ENCODE measurements around the gene ACP2. TPM values are rescaled to one million over a fixed set of nuclear protein-coding genes. Genes with fewer than 3 reads are reported as not detected.

The ACP2 gene
- total RNA-seq, 1 donor from 2014 or later: 42.2 TPM

GRCh38 chr11:47247502-47247901, 1.1 kb downstream of the ACP2 start:
- TF ChIP-seq CTCF (conservative IDR thresholded peaks at IDR 0.05): no peak
- H3K9me3 Mint-ChIP-seq: no peaks in the 10 kb centered on the region
- peak overlapping the region; percentile 100 for H3K4me3 Mint-ChIP-seq
- H3K27ac Mint-ChIP-seq: no peak overlapping the region
- H3K4me1 Mint-ChIP-seq (ENCODE audit: unreplicated experiment): peaks cover 12% of the 10 kb centered on the region
- DNase-seq (ENCODE audit: extremely low spot score, unreplicated experiment): no peak
- peaks cover under 1% of the 10 kb centered on the region for H3K36me3 Mint-ChIP-seq
- H3K27me3 Mint-ChIP-seq: no peaks in the 10 kb centered on the region

- TF ChIP-seq CTCF (conservative IDR thresholded peaks at IDR 0.05): no peak
- Mint-ChIP-seq H3K4me3 (no peak overlapping the region), H3K4me1 (ENCODE audit: unreplicated experiment) (peaks cover 12% of the 10 kb centered on the region), H3K27ac (no peak overlapping the region), H3K36me3 (peaks cover 15% of the 10 kb centered on the region), H3K9me3 (no peaks in the 10 kb centered on the region), H3K27me3 (no peaks in the 10 kb centered on the region)
- DNase-seq (ENCODE audit: extremely low spot score, unreplicated experiment): no peak
Measured at GRCh38 chr11:47245611-47246357, 2.8 kb downstream of the ACP2 start.

GRCh38 chr11:47244448-47245350, 3.9 kb downstream of the ACP2 start:
- peaks cover 19% of the 10 kb centered on the region for H3K36me3 Mint-ChIP-seq
- no peaks in the 10 kb centered on the region for H3K27me3 Mint-ChIP-seq
- H3K9me3 Mint-ChIP-seq: no peaks in the 10 kb centered on the region
- H3K4me3 Mint-ChIP-seq: no peak overlapping the region
- no peak for DNase-seq (ENCODE audit: extremely low spot score, unreplicated experiment)
- no peak for TF ChIP-seq CTCF (conservative IDR thresholded peaks at IDR 0.05)
- H3K27ac Mint-ChIP-seq: no peak overlapping the region
- H3K4me1 Mint-ChIP-seq (ENCODE audit: unreplicated experiment): peaks cover 12% of the 10 kb centered on the region

- no peak for TF ChIP-seq CTCF (conservative IDR thresholded peaks at IDR 0.05)
- Mint-ChIP-seq H3K36me3 (peaks cover 21% of the 10 kb centered on the region), H3K4me1 (ENCODE audit: unreplicated experiment) (peaks cover 6% of the 10 kb centered on the region), H3K4me3 (no peak overlapping the region), H3K27ac (peak overlapping the region; percentile 61), H3K27me3 (no peaks in the 10 kb centered on the region), H3K9me3 (no peaks in the 10 kb centered on the region)
- no peak for DNase-seq (ENCODE audit: extremely low spot score, unreplicated experiment)
Measured at GRCh38 chr11:47243454-47243853, 5.2 kb downstream of the ACP2 start.

- DNase-seq (ENCODE audit: extremely low spot score, unreplicated experiment): no peak
- no peak overlapping the region for H3K4me3 Mint-ChIP-seq
- no peaks in the 10 kb centered on the region for H3K4me1 Mint-ChIP-seq (ENCODE audit: unreplicated experiment)
- no peak for TF ChIP-seq CTCF (conservative IDR thresholded peaks at IDR 0.05)
- no peak overlapping the region for H3K27ac Mint-ChIP-seq
- H3K36me3 Mint-ChIP-seq: peaks cover 25% of the 10 kb centered on the region
- H3K27me3 Mint-ChIP-seq: no peaks in the 10 kb centered on the region
- H3K9me3 Mint-ChIP-seq: no peaks in the 10 kb centered on the region
Measured at GRCh38 chr11:47242596-47243192, 5.9 kb downstream of the ACP2 start.

Data from type B pancreatic cell (in vitro differentiated cells).